Epidermal melanocyte (primary cell): ENCODE data around the gene GSTA4.
A peak's percentile ranks its signal among the peaks of the same experiment; 100 is the strongest.

Experiments used
- DNase-seq: peaks from one replicate; pipeline ENCODE4 v3.0.0; 2011; ENCODE audit warnings: low spot score; ENCODE audit not compliant: insufficient read length

The GSTA4 gene

GRCh38 chr6:52995089-52995912, at the start of gene GSTA4:
Gene GSTA4 (minus strand): TSS chr6:52995284. CDS start chr6:52994243, 1,041 bp downstream.
- peak; percentile 88 for DNase-seq

DNA sequence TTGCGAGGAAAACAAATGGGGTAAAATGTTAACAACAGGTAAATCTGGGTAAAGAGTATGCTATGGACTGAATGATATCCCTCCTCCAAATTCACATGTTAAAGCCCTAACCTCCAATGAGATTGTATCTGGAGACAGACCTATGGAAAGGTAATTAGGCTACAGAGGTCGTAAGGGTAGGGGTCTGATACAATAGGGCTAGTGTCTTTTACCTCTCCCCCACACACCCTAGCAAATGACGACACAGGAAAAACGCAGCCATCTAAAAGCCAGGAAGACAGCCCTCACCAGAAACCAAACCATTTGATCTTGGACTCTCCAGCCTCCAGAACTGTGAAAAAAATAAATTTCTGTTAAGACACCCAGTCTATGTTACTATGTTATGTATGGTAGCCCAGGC, 49.5 kb upstream of the GSTA4 start:
- no peak for DNase-seq

DNA sequence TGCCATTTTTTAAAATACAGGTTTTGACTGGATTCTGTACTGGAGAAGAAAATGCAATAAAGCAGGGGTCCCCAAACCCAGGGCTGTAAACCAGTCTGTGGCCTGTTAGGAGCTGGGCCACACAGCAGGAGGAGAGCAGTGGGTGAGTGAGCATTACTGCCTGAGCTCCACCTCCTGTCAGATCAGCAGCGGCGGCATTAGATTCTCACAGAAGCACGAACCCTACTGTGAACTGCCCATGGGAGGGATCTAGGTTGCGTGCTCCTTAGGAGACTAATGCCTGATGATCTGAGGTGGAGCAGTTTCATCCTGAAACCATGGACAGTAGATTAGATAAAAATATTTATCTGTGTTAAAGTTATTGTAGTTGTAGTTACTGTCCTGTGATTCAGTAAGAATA, 49.0 kb upstream of the GSTA4 start:
- no peak for DNase-seq

DNA sequence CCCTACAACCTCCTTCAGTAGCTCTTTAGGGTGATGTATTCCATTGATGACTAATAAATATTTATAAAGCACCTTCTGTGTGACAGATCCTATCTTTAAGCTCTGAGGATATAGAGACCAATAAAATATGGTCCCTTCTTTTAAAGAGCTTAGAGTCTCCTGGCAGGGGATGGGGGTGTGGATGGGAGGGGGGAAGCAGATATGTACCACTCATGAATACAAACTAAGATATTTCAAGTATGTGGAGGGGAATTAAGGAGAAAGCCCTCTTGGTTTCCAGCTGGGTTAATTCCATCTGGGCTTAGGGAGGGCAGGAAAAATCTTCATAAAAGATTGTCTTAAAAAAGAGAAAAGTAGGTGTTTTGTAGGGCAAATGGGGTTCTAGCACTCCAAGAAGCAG, 48.5 kb upstream of the GSTA4 start:
- DNase-seq: no peak

GRCh38 chr6:53042112-53042511, 47.0 kb upstream of the GSTA4 start:
- no peak for DNase-seq

DNA sequence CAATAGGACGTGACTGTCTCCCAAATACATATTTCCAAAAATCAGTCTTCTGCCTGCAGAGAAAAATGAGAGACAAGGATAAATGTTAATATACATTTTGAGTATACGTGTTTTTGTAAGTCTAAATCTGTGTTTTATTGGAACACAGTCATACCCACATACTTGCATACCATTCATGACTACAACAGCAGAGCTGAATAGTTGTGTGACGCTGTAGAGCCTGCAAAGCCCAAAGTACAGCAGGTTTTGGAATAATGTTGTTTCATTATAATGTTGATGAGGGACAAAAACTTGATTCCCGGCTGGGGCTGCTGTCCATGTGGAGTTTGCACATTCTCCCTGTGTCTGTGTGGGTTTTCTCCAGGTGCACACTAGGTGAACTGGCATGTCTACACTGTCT, 46.3 kb upstream of the GSTA4 start:
- no peak for DNase-seq

DNA sequence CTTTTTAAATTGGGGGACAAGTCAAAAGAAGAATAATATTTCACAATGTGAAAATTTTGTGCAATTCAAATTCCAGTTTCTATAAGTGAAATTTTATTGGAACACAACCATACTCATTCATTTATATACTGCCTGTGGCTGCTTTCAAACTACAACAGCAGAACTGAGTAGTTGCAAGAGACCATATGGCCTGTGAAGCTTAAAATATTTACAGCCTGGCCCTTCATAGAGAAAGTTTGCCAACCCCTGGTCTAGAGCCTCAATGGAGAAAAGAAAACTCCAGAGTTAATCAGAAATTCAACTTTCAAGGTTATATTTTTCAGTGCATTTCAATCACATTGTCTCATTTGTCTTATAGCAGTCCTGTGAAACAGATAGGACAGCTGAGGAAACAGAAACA, 43.5 kb upstream of the GSTA4 start:
- DNase-seq: no peak

- DNase-seq: no peak
Measured at GRCh38 chr6:53038141-53038540, 43.1 kb upstream of the GSTA4 start.

DNA sequence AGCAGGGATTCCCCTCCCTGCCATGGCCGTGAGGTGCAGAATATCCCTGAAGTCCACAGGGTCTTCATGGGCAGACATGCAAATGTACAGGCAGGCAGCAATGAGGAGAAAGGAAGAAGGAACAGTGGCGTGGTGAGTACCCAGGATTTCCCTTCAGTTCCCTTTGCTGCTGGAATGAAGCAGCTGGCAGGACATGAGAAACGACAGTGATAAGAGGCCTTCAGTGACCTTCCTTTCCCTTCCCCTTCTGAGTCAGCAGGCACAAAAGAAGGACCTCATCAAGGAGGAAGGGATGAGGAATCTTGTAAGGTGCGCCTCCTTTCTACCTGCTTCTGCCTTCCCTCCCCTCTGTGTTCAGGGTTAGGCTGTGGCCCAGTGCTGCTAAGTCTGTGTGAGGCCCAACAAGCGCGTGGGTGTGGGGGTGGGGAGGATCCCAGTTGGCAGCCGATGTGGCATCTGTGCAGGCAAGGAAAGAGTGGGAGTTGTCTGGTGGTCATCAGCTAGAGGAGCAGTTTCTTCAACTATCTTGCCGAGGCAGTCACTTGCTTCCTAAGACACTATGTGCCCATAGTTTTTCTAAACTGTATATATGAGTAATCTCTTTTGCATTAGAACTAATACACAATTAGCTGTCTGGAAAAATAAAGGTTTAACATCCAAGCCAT, 40.6 kb upstream of the GSTA4 start:
- DNase-seq: no peak

DNA sequence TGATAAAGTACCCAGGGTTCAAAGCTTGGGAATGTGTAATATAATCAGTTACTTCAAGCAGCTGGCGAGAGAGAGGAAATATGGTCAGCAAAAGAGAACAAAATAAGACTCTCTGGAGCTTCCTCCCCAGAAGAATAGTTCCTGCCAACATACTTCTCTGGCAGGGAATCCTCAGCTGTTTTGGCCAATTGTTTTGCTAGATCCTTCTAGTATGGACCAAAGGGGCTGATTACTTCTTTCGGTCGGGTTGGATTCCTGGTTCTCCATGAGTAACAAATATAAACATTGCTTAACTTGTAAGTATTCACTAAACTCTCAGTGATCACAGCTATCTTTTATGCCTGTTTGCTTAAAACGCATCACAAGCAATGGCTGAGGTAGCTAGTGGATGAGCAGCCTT, 38.7 kb upstream of the GSTA4 start:
- DNase-seq: no peak

- DNase-seq: no peak
Measured at GRCh38 chr6:53032849-53033248, 37.8 kb upstream of the GSTA4 start.

DNA sequence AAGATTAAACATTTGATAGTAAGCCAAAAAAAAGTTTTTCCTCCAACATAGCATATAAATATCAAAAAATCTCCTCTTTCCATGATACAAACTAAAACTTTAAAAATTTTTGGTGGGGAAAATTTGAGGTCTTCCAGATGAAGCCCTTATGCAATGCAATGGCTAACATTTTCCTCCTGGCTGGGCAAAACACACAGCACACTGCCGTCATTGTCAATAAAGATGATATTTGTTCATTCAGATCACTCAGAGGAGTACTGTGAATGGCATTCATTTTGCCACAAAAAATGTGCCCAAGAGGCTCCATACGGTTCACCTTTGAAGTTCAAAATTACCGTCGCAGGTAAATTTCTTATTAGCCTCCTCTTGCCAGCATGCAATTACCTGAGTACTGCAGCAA, 36.2 kb upstream of the GSTA4 start:
- no peak for DNase-seq

- no peak for DNase-seq
Measured at GRCh38 chr6:53029761-53030160, 34.7 kb upstream of the GSTA4 start.

- no peak for DNase-seq
Measured at GRCh38 chr6:53029257-53029656, 34.2 kb upstream of the GSTA4 start.

DNA sequence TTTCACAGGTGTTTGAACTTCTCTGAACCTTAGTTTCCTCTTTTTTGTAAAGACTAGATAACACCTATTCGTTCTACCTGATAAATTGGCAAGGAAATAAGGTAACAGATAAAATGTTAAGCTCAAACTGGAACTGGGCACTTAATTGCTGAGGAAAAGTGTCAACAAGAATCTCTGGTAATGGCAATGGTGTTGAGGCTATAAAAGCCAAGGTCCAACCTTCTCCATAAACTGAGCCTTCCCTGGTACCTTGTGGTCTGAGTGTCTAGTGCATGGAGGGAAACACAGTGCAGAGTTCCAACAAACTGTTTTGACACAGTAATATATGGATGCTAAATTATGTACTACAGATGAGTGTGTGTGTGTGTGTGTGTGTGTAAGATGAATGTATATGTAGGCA, 33.4 kb upstream of the GSTA4 start:
- no peak for DNase-seq

DNA sequence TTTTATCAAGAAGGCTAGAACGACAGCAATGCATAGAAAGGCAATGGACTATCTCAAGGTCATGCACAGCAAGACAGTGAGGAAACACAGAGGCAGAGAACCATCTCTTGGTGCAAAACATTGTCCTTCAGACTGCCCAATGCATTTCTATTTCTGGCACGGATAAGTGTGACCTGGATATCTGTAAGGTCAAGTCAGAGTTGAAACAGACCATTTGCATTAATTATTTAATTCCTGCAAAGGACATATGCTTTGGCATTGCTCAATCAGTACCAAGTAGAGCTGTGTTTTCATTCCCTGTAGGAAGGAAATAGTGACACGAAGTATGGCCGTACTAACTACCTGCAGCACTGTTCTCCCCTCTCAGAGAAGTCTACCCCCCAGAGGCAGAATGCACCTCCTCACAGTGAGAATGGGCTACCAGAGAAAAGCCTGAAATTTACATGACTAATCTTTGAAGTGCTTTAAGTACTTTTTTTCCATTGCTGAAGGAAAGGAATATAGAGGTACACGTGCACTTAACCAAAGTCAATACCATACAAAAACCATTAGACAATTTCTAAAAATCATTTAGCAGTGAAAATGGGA, 32.1 kb upstream of the GSTA4 start:
- no peak for DNase-seq

- no peak for DNase-seq
Measured at GRCh38 chr6:53026526-53026925, 31.4 kb upstream of the GSTA4 start.

DNA sequence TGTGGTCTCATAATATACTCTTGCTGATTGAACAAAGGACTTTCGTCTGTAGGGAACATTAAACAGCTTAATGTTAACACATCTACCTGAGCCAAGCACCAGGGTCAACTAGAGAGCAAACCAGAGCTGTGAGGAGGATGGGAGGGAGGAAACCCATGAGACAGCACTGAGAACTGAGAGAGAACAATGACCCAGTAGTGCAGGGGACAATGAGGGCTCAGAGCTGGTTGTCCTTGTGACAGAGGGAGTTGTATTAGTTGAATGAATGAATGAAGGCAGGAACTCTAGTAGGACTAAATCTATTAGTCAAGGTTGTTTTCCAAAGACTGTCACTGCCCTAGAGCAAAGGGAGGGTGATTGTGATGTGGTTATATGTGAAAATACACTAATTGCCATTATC, 28.2 kb upstream of the GSTA4 start:
- DNase-seq: no peak

GRCh38 chr6:53020005-53020744, 25.1 kb upstream of the GSTA4 start:
- no peak for DNase-seq

- DNase-seq: no peak
Measured at GRCh38 chr6:53018446-53018845, 23.4 kb upstream of the GSTA4 start.

- DNase-seq: no peak
Measured at GRCh38 chr6:53015486-53015885, 20.4 kb upstream of the GSTA4 start.

DNA sequence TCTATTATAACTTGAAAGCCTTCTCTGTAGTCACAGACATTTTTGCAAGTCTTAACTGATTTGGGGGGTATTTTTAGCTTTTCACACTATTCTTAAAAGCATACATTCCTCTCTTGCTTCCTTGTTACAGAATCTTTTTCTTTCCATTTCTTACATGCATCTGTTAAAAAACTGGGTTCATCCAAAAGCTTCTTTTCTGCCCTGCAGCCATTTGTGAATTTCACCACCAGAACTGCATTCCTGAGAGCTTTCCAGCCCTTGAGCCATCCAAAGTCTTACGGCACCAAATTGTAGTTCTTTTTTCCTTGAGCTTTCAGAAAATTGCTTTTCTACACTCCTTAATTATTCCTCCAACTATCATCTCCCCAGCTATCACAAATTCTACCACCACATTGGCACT, 19.7 kb upstream of the GSTA4 start:
- peak; percentile 58 for DNase-seq
